ENCODE results near the gene LRRC8D. TPM values are rescaled to one million over a fixed set of nuclear protein-coding genes. Genes with fewer than 3 reads are reported as not detected.

Gene LRRC8D
- polyA plus RNA-seq, 4 donors = 13.0 to 36.7 (median 20.2) TPM

- peak overlapping the region in 1 of 3 donors; percentile 20 for H3K27ac ChIP-seq (ENCODE audit: low read depth in 1 of 3, low read length in 2 of 3)
- no peak overlapping the region for H3K4me3 ChIP-seq (ENCODE audit: low read depth in 1 of 3, low read length in 3 of 3)
- H3K9me3 ChIP-seq (ENCODE audit: control insufficient read depth in 2 of 2, insufficient read depth in 1 of 2, low read depth in 1 of 2, low read length in 1 of 2) = no peaks in the 10 kb centered on the region
- FAIRE-seq = no peak
- DNase-seq = no peak
- peaks cover 0 to 4% (median 0%) of the 10 kb centered on the region in 3 donors for H3K36me3 ChIP-seq (ENCODE audit: control insufficient read depth in 3 of 3, insufficient read depth in 2 of 3, low read depth in 1 of 3, low read length in 3 of 3)
- 90 to 92% (median 91%) methylated on average over 4 of the region's 4 CpGs for WGBS, 3 donors
- no peaks in the 10 kb centered on the region for H3K27me3 ChIP-seq (ENCODE audit: control insufficient read depth in 3 of 3, insufficient read depth in 3 of 3, low read length in 3 of 3)
- H3K4me1 ChIP-seq (ENCODE audit: control insufficient read depth in 3 of 3, insufficient read depth in 2 of 3, low read depth in 1 of 3, low read length in 2 of 3) = peaks cover 2 to 14% (median 5%) of the 10 kb centered on the region in 3 donors
Observed at GRCh38 chr1:89894210-89895201, 73.7 kb downstream of the LRRC8D start.

GRCh38 chr1:89896105-89896942 lies 75.5 kb downstream of the LRRC8D start:
- 37 to 68% (median 56%) methylated on average over 11 of the region's 11 CpGs for WGBS, 3 donors
- no peaks in the 10 kb centered on the region for H3K9me3 ChIP-seq (ENCODE audit: control insufficient read depth in 2 of 2, insufficient read depth in 1 of 2, low read depth in 1 of 2, low read length in 1 of 2)
- FAIRE-seq = no peak

GRCh38 chr1:89897347-89898133 lies 76.7 kb downstream of the LRRC8D start:
- no peak overlapping the region for H3K27ac ChIP-seq (ENCODE audit: low read depth in 1 of 3, low read length in 2 of 3)
- H3K4me1 ChIP-seq (ENCODE audit: control insufficient read depth in 3 of 3, insufficient read depth in 2 of 3, low read depth in 1 of 3, low read length in 2 of 3) = peaks cover 5 to 40% (median 5%) of the 10 kb centered on the region in 3 donors
- no peaks in the 10 kb centered on the region for H3K27me3 ChIP-seq (ENCODE audit: control insufficient read depth in 3 of 3, insufficient read depth in 3 of 3, low read length in 3 of 3)
- DNase-seq = no peak
- H3K9me3 ChIP-seq (ENCODE audit: control insufficient read depth in 2 of 2, insufficient read depth in 1 of 2, low read depth in 1 of 2, low read length in 1 of 2) = no peaks in the 10 kb centered on the region
- no peaks in the 10 kb centered on the region for H3K36me3 ChIP-seq (ENCODE audit: control insufficient read depth in 3 of 3, insufficient read depth in 2 of 3, low read depth in 1 of 3, low read length in 3 of 3)
- no peak overlapping the region for H3K4me3 ChIP-seq (ENCODE audit: low read depth in 1 of 3, low read length in 3 of 3)
- no peak for FAIRE-seq
- 93 to 95% (median 95%) methylated on average over 8 of the region's 8 CpGs for WGBS, 3 donors

More at GRCh38 chr1:89896105-89896942, 75.5 kb downstream of the LRRC8D start:
- DNase-seq = peak; percentile 67 to 83
- Histone ChIP-seq H3K4me3 (ENCODE audit: low read depth in 1 of 3, low read length in 3 of 3) (no peak overlapping the region), H3K27me3 (ENCODE audit: control insufficient read depth in 3 of 3, insufficient read depth in 3 of 3, low read length in 3 of 3) (no peaks in the 10 kb centered on the region), H3K27ac (ENCODE audit: low read depth in 1 of 3, low read length in 2 of 3) (peak overlapping the region in 2 of 3 donors; percentile 58 to 65), H3K36me3 (ENCODE audit: control insufficient read depth in 3 of 3, insufficient read depth in 2 of 3, low read depth in 1 of 3, low read length in 3 of 3) (no peaks in the 10 kb centered on the region), H3K4me1 (ENCODE audit: control insufficient read depth in 3 of 3, insufficient read depth in 2 of 3, low read depth in 1 of 3, low read length in 2 of 3) (peaks cover 5 to 32% (median 5%) of the 10 kb centered on the region in 3 donors)

- no peak overlapping the region for H3K4me3 ChIP-seq (ENCODE audit: low read depth in 1 of 3, low read length in 3 of 3)
- H3K27ac ChIP-seq (ENCODE audit: low read depth in 1 of 3, low read length in 2 of 3) = no peak overlapping the region
- no peak for DNase-seq
- peaks cover 5 to 45% (median 7%) of the 10 kb centered on the region in 3 donors for H3K4me1 ChIP-seq (ENCODE audit: control insufficient read depth in 3 of 3, insufficient read depth in 2 of 3, low read depth in 1 of 3, low read length in 2 of 3)
- no peaks in the 10 kb centered on the region for H3K9me3 ChIP-seq (ENCODE audit: control insufficient read depth in 2 of 2, insufficient read depth in 1 of 2, low read depth in 1 of 2, low read length in 1 of 2)
- no peaks in the 10 kb centered on the region for H3K36me3 ChIP-seq (ENCODE audit: control insufficient read depth in 3 of 3, insufficient read depth in 2 of 3, low read depth in 1 of 3, low read length in 3 of 3)
- FAIRE-seq = no peak
- 89 to 96% (median 95%) methylated on average over 6 of the region's 6 CpGs for WGBS, 3 donors
- no peaks in the 10 kb centered on the region for H3K27me3 ChIP-seq (ENCODE audit: control insufficient read depth in 3 of 3, insufficient read depth in 3 of 3, low read length in 3 of 3)
Observed at GRCh38 chr1:89898150-89898549, 77.3 kb downstream of the LRRC8D start.

GRCh38 chr1:89898695-89899470 lies 78.1 kb downstream of the LRRC8D start:
- H3K9me3 ChIP-seq (ENCODE audit: control insufficient read depth in 2 of 2, insufficient read depth in 1 of 2, low read depth in 1 of 2, low read length in 1 of 2) = no peaks in the 10 kb centered on the region
- DNase-seq (no peak), FAIRE-seq (no peak)
- no peaks in the 10 kb centered on the region for H3K27me3 ChIP-seq (ENCODE audit: control insufficient read depth in 3 of 3, insufficient read depth in 3 of 3, low read length in 3 of 3)
- peaks cover 5 to 46% (median 7%) of the 10 kb centered on the region in 3 donors for H3K4me1 ChIP-seq (ENCODE audit: control insufficient read depth in 3 of 3, insufficient read depth in 2 of 3, low read depth in 1 of 3, low read length in 2 of 3)
- no peak overlapping the region for H3K27ac ChIP-seq (ENCODE audit: low read depth in 1 of 3, low read length in 2 of 3)
- H3K36me3 ChIP-seq (ENCODE audit: control insufficient read depth in 3 of 3, insufficient read depth in 2 of 3, low read depth in 1 of 3, low read length in 3 of 3) = no peaks in the 10 kb centered on the region
- 93 to 95% (median 95%) methylated on average over 7 of the region's 7 CpGs for WGBS, 3 donors
- H3K4me3 ChIP-seq (ENCODE audit: low read depth in 1 of 3, low read length in 3 of 3) = no peak overlapping the region

- H3K27me3 ChIP-seq (ENCODE audit: control insufficient read depth in 3 of 3, insufficient read depth in 3 of 3, low read length in 3 of 3) = no peaks in the 10 kb centered on the region
- no peak for FAIRE-seq
- H3K4me1 ChIP-seq (ENCODE audit: control insufficient read depth in 3 of 3, insufficient read depth in 2 of 3, low read depth in 1 of 3, low read length in 2 of 3) = peaks cover 4 to 52% (median 7%) of the 10 kb centered on the region in 3 donors
- no peak for DNase-seq
- H3K27ac ChIP-seq (ENCODE audit: low read depth in 1 of 3, low read length in 2 of 3) = peak overlapping the region in 1 of 3 donors; percentile 73
- H3K4me3 ChIP-seq (ENCODE audit: low read depth in 1 of 3, low read length in 3 of 3) = no peak overlapping the region
- WGBS, 3 donors = 72 to 83% (median 81%) methylated on average over 2 of the region's 2 CpGs
- H3K36me3 ChIP-seq (ENCODE audit: control insufficient read depth in 3 of 3, insufficient read depth in 2 of 3, low read depth in 1 of 3, low read length in 3 of 3) = no peaks in the 10 kb centered on the region
- no peaks in the 10 kb centered on the region for H3K9me3 ChIP-seq (ENCODE audit: control insufficient read depth in 2 of 2, insufficient read depth in 1 of 2, low read depth in 1 of 2, low read length in 1 of 2)
Observed at GRCh38 chr1:89900323-89900722, 79.5 kb downstream of the LRRC8D start.

GRCh38 chr1:89900791-89901708 lies 80.2 kb downstream of the LRRC8D start:
- FAIRE-seq = no peak
- peak overlapping the region in 1 of 3 donors; percentile 73 for H3K27ac ChIP-seq (ENCODE audit: low read depth in 1 of 3, low read length in 2 of 3)
- no peaks in the 10 kb centered on the region for H3K36me3 ChIP-seq (ENCODE audit: control insufficient read depth in 3 of 3, insufficient read depth in 2 of 3, low read depth in 1 of 3, low read length in 3 of 3)
- peak; percentile 30 to 54 for DNase-seq
- WGBS, 3 donors = 65 to 81% (median 74%) methylated on average over 6 of the region's 6 CpGs
- no peaks in the 10 kb centered on the region for H3K9me3 ChIP-seq (ENCODE audit: control insufficient read depth in 2 of 2, insufficient read depth in 1 of 2, low read depth in 1 of 2, low read length in 1 of 2)
- peaks cover 4 to 47% (median 6%) of the 10 kb centered on the region in 3 donors for H3K4me1 ChIP-seq (ENCODE audit: control insufficient read depth in 3 of 3, insufficient read depth in 2 of 3, low read depth in 1 of 3, low read length in 2 of 3)
- H3K27me3 ChIP-seq (ENCODE audit: control insufficient read depth in 3 of 3, insufficient read depth in 3 of 3, low read length in 3 of 3) = no peaks in the 10 kb centered on the region
- H3K4me3 ChIP-seq (ENCODE audit: low read depth in 1 of 3, low read length in 3 of 3) = no peak overlapping the region
